Activated T-helper 2 cell treated with anti-CD3 and anti-CD28 coated beads, Interferon-gamma antibody, Interleukin-2, Interleukin-4, amounts not matched to agents 10 μg/mL and 5 μg/mL and 100 μg/mL, durations not matched to agents 14 hours and 24 hours and 36 hours (primary cell): Measurements from ENCODE around the gene CUX1. TPM values are rescaled to one million over a fixed set of nuclear protein-coding genes. Genes with fewer than 3 reads are reported as not detected.
"Not testable (repeated sequence)": the region's sequence is repeated elsewhere in the genome, so short reads cannot be mapped to it uniquely, and the experiment has no call there.

ENCODE experiments used
- DNase-seq: peaks from one replicate; pipeline ENCODE4 v3.0.0; 2021; ENCODE audit warnings: low spot score
- H3K27ac Mint-ChIP-seq: one replicate; pipeline ENCODE4 v1.8.0; 2021; ENCODE audit warnings: mixed read lengths
- H3K27me3 Mint-ChIP-seq: one replicate; pipeline ENCODE4 v1.8.0; 2021; ENCODE audit warnings: low read depth, mixed read lengths
- H3K36me3 Mint-ChIP-seq: one replicate; pipeline ENCODE4 v1.8.0; 2021; ENCODE audit warnings: low read depth, mixed read lengths
- H3K4me1 Mint-ChIP-seq: one replicate; pipeline ENCODE4 v1.8.0; 2021; ENCODE audit warnings: low read depth, mixed read lengths
- H3K4me3 Mint-ChIP-seq: one replicate; pipeline ENCODE4 v1.8.0; 2021; ENCODE audit warnings: low read depth, mild to moderate bottlenecking, moderate library complexity, mixed read lengths
- H3K9me3 Mint-ChIP-seq: one replicate; pipeline ENCODE4 v1.8.0; 2021; ENCODE audit warnings: mixed read lengths
- intact Hi-C: fragments of 100-400 bp; cut with micrococcal nuclease; formaldehyde crosslinking; loops from one replicate; pipeline ENCODE4 v1.15.1; 2023
- total RNA-seq: library from RNA; stranded (reverse); gene quantifications from 2 replicates; pipeline ENCODE4 v1.2.3, GENCODE V29; 2022

CUX1 gene
- total RNA-seq, 1 donor from 2014 or later = 31.5 TPM

GRCh38 chr7:102318482-102318971, 501.1 kb downstream of the CUX1 start:
- Mint-ChIP-seq H3K27me3 (peaks cover 4% of the 10 kb centered on the region), H3K9me3 (no peaks in the 10 kb centered on the region), H3K4me1 (no peaks in the 10 kb centered on the region), H3K36me3 (no peaks in the 10 kb centered on the region), H3K4me3 (no peak overlapping the region), H3K27ac (no peak overlapping the region)
- DNase-seq = no peak
- intact Hi-C loops = no loop called here

DNA sequence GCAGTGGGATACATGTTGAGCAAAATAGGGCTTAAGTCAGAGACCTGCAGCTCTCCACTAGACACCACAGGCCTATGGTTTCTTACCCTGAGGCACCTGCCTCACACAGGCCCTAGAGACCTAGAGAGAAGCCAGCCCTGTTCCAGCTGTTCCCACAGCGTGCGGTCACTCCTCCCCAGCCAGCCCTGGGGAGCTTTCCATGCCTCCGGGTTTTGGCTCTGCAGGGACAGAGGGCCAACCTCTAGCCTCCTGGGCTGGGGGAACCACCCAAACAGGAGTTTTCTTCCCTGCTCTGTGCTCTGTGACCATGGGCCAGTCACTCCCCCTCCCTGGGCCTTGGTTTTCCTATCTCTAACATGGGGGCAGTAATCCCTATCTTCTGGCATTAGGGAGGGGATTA, 502.2 kb downstream of the CUX1 start:
- no peak for DNase-seq
- H3K9me3 Mint-ChIP-seq = no peaks in the 10 kb centered on the region
- intact Hi-C loops = no loop called here
- no peaks in the 10 kb centered on the region for H3K36me3 Mint-ChIP-seq
- peaks cover 4% of the 10 kb centered on the region for H3K27me3 Mint-ChIP-seq
- no peak overlapping the region for H3K4me3 Mint-ChIP-seq
- no peak overlapping the region for H3K27ac Mint-ChIP-seq
- H3K4me1 Mint-ChIP-seq = no peaks in the 10 kb centered on the region

- Mint-ChIP-seq H3K4me3 (no peak overlapping the region), H3K27ac (no peak overlapping the region), H3K4me1 (no peaks in the 10 kb centered on the region), H3K9me3 (no peaks in the 10 kb centered on the region), H3K36me3 (no peaks in the 10 kb centered on the region), H3K27me3 (peaks cover 4% of the 10 kb centered on the region)
- no peak for DNase-seq
- intact Hi-C loops = no loop called here
Measured at GRCh38 chr7:102320181-102320580, 502.8 kb downstream of the CUX1 start.

DNA sequence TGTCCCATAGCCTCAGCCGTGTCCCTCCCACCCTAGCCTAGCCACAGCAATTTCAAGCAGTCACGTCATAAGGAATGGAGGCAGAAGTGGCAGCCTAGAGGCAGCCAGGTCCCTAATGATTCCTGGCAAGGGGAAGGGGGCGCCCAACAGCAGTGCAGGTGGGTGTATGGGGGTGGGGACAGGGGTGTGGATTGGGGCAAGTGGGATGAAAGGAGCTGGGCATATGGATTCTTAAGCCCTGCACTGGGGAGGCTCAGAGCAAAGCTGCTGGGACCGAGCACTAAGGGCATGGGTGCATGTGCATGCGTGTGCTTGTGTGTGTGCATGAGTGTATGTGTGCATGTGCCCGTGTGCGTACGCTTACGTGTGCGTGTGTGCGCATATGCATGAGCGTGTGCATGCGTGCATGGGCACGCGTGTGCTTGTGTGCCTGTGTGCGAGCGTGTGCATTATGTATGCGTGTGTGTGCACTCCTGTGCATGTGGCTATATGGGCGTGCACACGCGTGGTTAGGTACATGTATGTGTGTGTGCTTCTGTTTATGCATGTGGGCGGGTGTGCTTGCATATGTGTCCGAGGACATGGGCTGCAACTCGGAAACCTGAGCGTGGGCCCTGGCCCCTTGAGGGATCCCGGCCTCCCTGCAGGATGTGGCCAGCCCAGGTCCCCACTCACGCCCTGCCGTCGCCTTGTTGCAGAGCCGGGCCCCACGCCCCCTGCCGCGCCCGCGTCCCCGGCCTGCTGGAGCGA, 503.4 kb downstream of the CUX1 start:
- no peak overlapping the region for H3K4me3 Mint-ChIP-seq
- no peaks in the 10 kb centered on the region for H3K4me1 Mint-ChIP-seq

GRCh38 chr7:102321351-102322201, 504.1 kb downstream of the CUX1 start:
- H3K4me3 Mint-ChIP-seq = no peak overlapping the region
- intact Hi-C loops = no loop called here
- H3K4me1 Mint-ChIP-seq = no peaks in the 10 kb centered on the region
- H3K36me3 Mint-ChIP-seq = no peaks in the 10 kb centered on the region
- peaks cover 4% of the 10 kb centered on the region for H3K27me3 Mint-ChIP-seq
- H3K9me3 Mint-ChIP-seq = no peaks in the 10 kb centered on the region
- no peak for DNase-seq
- no peak overlapping the region for H3K27ac Mint-ChIP-seq

More for the DNA sequence above, 503.4 kb downstream of the CUX1 start:
- intact Hi-C loops = no loop called here
- peaks cover 4% of the 10 kb centered on the region for H3K27me3 Mint-ChIP-seq
- no peaks in the 10 kb centered on the region for H3K36me3 Mint-ChIP-seq
- DNase-seq = no peak
- no peaks in the 10 kb centered on the region for H3K9me3 Mint-ChIP-seq
- no peak overlapping the region for H3K27ac Mint-ChIP-seq

DNA sequence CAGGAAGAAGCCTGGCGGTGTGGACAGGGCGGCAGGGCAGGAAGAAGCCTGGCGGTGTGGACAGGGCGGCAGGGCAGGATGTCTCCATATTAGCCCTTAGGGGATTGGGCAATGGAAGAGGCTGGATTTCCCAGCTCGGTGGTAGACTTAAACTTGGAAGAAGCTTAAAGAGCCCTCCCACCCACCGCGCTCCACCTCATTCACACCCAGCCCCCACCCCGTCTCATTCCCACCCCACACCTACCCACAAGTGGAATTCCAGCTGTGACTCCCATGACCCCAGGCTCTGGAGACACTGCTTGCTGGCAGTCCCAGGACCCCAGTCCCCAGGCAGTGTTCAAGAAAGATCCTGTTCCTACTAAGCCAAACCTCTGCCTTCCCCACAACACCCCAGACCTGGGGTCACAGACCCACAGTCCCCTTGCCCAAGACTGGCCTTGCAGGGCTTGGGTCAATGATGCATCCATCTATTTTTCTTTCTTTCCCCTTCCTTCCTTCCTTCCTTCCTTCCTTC, 504.8 kb downstream of the CUX1 start:
- no peak overlapping the region for H3K4me3 Mint-ChIP-seq
- H3K9me3 Mint-ChIP-seq = no peaks in the 10 kb centered on the region
- peaks cover 4% of the 10 kb centered on the region for H3K27me3 Mint-ChIP-seq
- no peaks in the 10 kb centered on the region for H3K36me3 Mint-ChIP-seq
- H3K27ac Mint-ChIP-seq = no peak overlapping the region
- intact Hi-C loops = no loop called here
- H3K4me1 Mint-ChIP-seq = no peaks in the 10 kb centered on the region
- no peak for DNase-seq

DNA sequence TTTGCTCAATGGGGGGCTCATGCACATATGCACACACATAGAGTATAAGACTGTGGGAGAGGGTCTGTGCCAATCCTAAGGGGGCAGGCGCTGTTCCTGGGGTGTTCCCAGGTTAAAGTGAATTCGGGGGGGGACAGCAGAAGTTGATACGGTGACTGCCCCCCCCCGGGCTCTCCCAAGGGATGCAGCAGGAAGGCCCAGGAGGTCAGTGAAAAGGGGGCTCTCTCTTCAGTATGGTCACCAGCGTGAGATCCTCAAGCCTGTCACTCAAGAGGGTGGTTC, 506.4 kb downstream of the CUX1 start:
- Mint-ChIP-seq H3K9me3 (no peaks in the 10 kb centered on the region), H3K27me3 (peaks cover 10% of the 10 kb centered on the region), H3K27ac (no peak overlapping the region), H3K36me3 (no peaks in the 10 kb centered on the region), H3K4me1 (no peaks in the 10 kb centered on the region), H3K4me3 (no peak overlapping the region)
- no peak for DNase-seq
- intact Hi-C loops = no loop called here

- intact Hi-C loops, DNase-seq, H3K36me3 Mint-ChIP-seq, H3K27ac Mint-ChIP-seq, H3K9me3 Mint-ChIP-seq, H3K4me1 Mint-ChIP-seq, H3K4me3 Mint-ChIP-seq: not testable (repeated sequence)
- peaks cover 10% of the 10 kb centered on the region for H3K27me3 Mint-ChIP-seq
Measured at GRCh38 chr7:102325106-102325505, 507.7 kb downstream of the CUX1 start.

- Mint-ChIP-seq H3K9me3 (no peaks in the 10 kb centered on the region), H3K4me3 (no peak overlapping the region), H3K27ac (no peak overlapping the region), H3K36me3 (no peaks in the 10 kb centered on the region), H3K27me3 (peaks cover 10% of the 10 kb centered on the region), H3K4me1 (no peaks in the 10 kb centered on the region)
- DNase-seq = no peak
- intact Hi-C loops = no loop called here
Measured at GRCh38 chr7:102326157-102326889, 508.9 kb downstream of the CUX1 start.

DNA sequence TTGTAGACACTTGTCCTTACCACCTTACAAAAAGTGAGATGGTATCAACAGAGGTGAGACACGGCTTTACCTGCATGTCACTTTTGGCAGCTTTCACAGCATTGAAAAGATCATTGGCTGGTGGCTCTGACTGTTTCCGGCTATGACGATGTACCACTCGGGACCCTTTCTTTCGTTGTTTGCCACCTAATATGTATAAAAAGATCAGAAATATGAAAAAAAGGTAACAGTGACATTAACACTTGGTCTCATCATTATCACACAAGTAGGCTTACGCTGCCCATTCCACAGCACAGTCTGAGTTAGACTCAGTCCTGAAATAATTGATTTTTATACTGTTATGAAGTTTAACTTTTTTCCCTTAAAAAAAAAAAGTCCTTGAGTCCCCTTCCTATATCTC, 509.8 kb downstream of the CUX1 start:
- DNase-seq, H3K9me3 Mint-ChIP-seq, H3K27ac Mint-ChIP-seq, H3K36me3 Mint-ChIP-seq, H3K4me1 Mint-ChIP-seq, intact Hi-C loops, H3K4me3 Mint-ChIP-seq: not testable (repeated sequence)
- H3K27me3 Mint-ChIP-seq = peaks cover 10% of the 10 kb centered on the region

- H3K27me3 Mint-ChIP-seq, H3K36me3 Mint-ChIP-seq, H3K27ac Mint-ChIP-seq, H3K4me1 Mint-ChIP-seq, DNase-seq, H3K9me3 Mint-ChIP-seq, intact Hi-C loops: not testable (repeated sequence)
- H3K4me3 Mint-ChIP-seq = peak overlapping the region; percentile 7
Measured at GRCh38 chr7:102328863-102329262, 511.4 kb downstream of the CUX1 start.

DNA sequence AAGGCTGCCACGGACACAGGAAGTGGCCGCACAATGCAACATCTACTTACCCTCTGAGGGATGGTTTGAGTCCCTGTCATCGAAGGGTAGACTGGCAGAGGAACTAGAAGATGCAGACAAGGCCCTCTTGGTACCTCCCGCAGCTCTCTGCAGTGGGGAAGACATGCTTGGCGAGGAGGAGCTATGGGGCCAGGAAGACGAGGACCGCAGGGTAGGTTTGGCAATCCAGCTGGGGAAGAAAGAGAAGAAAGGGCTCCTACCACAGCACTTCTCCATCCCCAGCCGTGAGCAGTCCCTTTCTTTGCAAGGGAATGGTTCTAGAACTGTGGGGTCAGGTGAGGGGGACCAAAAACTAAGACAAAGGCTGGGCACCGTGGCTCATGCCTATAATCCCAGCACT, 511.9 kb downstream of the CUX1 start:
- H3K9me3 Mint-ChIP-seq, H3K4me3 Mint-ChIP-seq, intact Hi-C loops, H3K4me1 Mint-ChIP-seq, DNase-seq, H3K27ac Mint-ChIP-seq, H3K27me3 Mint-ChIP-seq, H3K36me3 Mint-ChIP-seq: not testable (repeated sequence)
